Liver (tissue), 9 donors: ENCODE data around the gene ABCA1. TPM values are rescaled to one million over a fixed set of nuclear protein-coding genes. Genes with fewer than 3 reads are reported as not detected.

Experiments used
- DNase-seq: peaks from one replicate; pipeline ENCODE4 v3.0.0-alpha.2; 2017; ENCODE audit warnings: low spot score
- H3K27ac ChIP-seq, 2 donors: one replicate each; pipeline ENCODE4 v1.7.0; 2013; ENCODE audit warnings: inconsistent platforms in 2 of 2, low read length in 2 of 2, control low read depth in 1 of 2, low read depth in 1 of 2, mild to moderate bottlenecking in 1 of 2
- H3K27me3 ChIP-seq, 4 donors: one replicate each; pipeline versions ENCODE4 v1.6.1 to v1.7.0; 2013; ENCODE audit warnings: low read length in 3 of 4, inconsistent platforms in 1 of 4, mild to moderate bottlenecking in 1 of 4, moderate library complexity in 1 of 4; ENCODE audit not compliant: control insufficient read depth in 4 of 4, insufficient read depth in 4 of 4
- H3K36me3 ChIP-seq, 4 donors: one replicate each; pipeline versions ENCODE4 v1.6.1 to v1.7.0; 2013; ENCODE audit warnings: low read length in 3 of 4, mild to moderate bottlenecking in 3 of 4, low read depth in 1 of 4, moderate library complexity in 1 of 4; ENCODE audit not compliant: control insufficient read depth in 4 of 4, insufficient read depth in 3 of 4
- H3K4me1 ChIP-seq, 4 donors: one replicate each; pipeline versions ENCODE4 v1.6.1 to v1.7.0; 2013; ENCODE audit warnings: low read length in 3 of 4, mild to moderate bottlenecking in 3 of 4, moderate library complexity in 1 of 4; ENCODE audit not compliant: control insufficient read depth in 4 of 4, insufficient read depth in 4 of 4
- H3K4me3 ChIP-seq, 3 donors: one replicate each; pipeline versions ENCODE4 v1.6.1 to v1.7.0; 2013; ENCODE audit warnings: low read length in 3 of 3, control low read depth in 1 of 3, low read depth in 1 of 3, mild to moderate bottlenecking in 1 of 3
- H3K9ac ChIP-seq, 2 donors: one replicate each; pipeline ENCODE4 v1.7.0; 2013; ENCODE audit warnings: low read length in 2 of 2, mild to moderate bottlenecking in 2 of 2, moderate library complexity in 2 of 2, control low read depth in 1 of 2, low read depth in 1 of 2
- H3K9me3 ChIP-seq, 4 donors: one replicate each; pipeline versions ENCODE4 v1.6.1 to v1.7.0; 2013; ENCODE audit warnings: low read length in 3 of 4; ENCODE audit not compliant: control insufficient read depth in 4 of 4
- ATF3 ChIP-seq: IDR thresholded peaks from 2 replicates; pipeline ENCODE4 v1.6.1; 2016; ENCODE audit warnings: antibody characterized with exemption
- CTCF ChIP-seq: fragments of 150-350 bp; IDR thresholded peaks from 2 replicates; pipeline ENCODE4 v1.5.1; 2017; ENCODE audit warnings: improper control_type of control experiment, low read depth, low read length; ENCODE audit not compliant: missing input control
- EGR1 ChIP-seq, 2 donors: IDR thresholded peaks; 2 replicates each; pipeline ENCODE4 v1.6.1; 2016 to 2018; ENCODE audit warnings: antibody characterized with exemption in 2 of 2, low read depth in 2 of 2
- FOXA1 ChIP-seq: IDR thresholded peaks from 2 replicates; pipeline ENCODE4 v1.6.1; 2016; ENCODE audit warnings: antibody characterized with exemption
- FOXA2 ChIP-seq: IDR thresholded peaks from 2 replicates; pipeline ENCODE4 v1.6.1; 2016; ENCODE audit warnings: antibody characterized with exemption
- GABPA ChIP-seq, 2 donors: IDR thresholded peaks in 1 of 2; conservative IDR thresholded peaks in 1 of 2; 2 replicates each; pipeline ENCODE4 v1.6.1; 2016; ENCODE audit warnings: antibody characterized with exemption in 2 of 2, mild to moderate bottlenecking in 1 of 2, moderate library complexity in 1 of 2
- HNF4G ChIP-seq: IDR thresholded peaks from 2 replicates; pipeline ENCODE4 v1.6.1; 2016; ENCODE audit warnings: antibody characterized with exemption
- JUND ChIP-seq, 2 donors: IDR thresholded peaks; 2 replicates each; pipeline ENCODE4 v1.6.1; 2016; ENCODE audit warnings: antibody characterized with exemption in 2 of 2
- MAX ChIP-seq: IDR thresholded peaks from 2 replicates; pipeline ENCODE4 v1.6.1; 2016; ENCODE audit warnings: antibody characterized with exemption
- NR2F2 ChIP-seq: IDR thresholded peaks from 2 replicates; pipeline ENCODE4 v1.6.1; 2016; ENCODE audit warnings: antibody characterized with exemption
- RAD21 ChIP-seq, 2 donors: IDR thresholded peaks; 2 replicates each; pipeline ENCODE4 v1.6.1; 2016; ENCODE audit warnings: antibody characterized with exemption in 2 of 2, mild to moderate bottlenecking in 2 of 2
- REST ChIP-seq: IDR thresholded peaks from 2 replicates; pipeline ENCODE4 v1.6.1; 2016; ENCODE audit warnings: antibody characterized with exemption, mild to moderate bottlenecking
- RXRA ChIP-seq, 2 donors: IDR thresholded peaks; 2 replicates each; pipeline ENCODE4 v1.6.1; 2017 to 2018; ENCODE audit warnings: antibody characterized with exemption in 2 of 2, mild to moderate bottlenecking in 1 of 2
- SP1 ChIP-seq: IDR thresholded peaks from 2 replicates; pipeline ENCODE4 v1.6.1; 2018; ENCODE audit warnings: antibody characterized with exemption, mild to moderate bottlenecking
- TAF1 ChIP-seq: conservative IDR thresholded peaks from 2 replicates; pipeline ENCODE4 v1.6.1; 2016; ENCODE audit warnings: antibody characterized with exemption, mild to moderate bottlenecking
- YY1 ChIP-seq: IDR thresholded peaks from 2 replicates; pipeline ENCODE4 v1.6.1; 2016; ENCODE audit warnings: antibody characterized with exemption, mild to moderate bottlenecking
- ZBTB33 ChIP-seq: IDR thresholded peaks from 2 replicates; pipeline ENCODE4 v1.6.1; 2016; ENCODE audit warnings: antibody characterized with exemption
- WGBS: extraction: QIAGEN DNeasy Blood & Tissue Kit; methylation state at CpG from one replicate; pipeline ENCODE4 v1.1.7; 2013; 5-methylcytosine and 5-hydroxymethylcytosine counted together
- polyA plus RNA-seq, 2 donors: library from polyadenylated mRNA; stranded (reverse) in 1 of 2; unstranded in 1 of 2; fragments of 200-250 nt in 1 of 2; fragments of >200 nt in 1 of 2; fragmentation: Nextera tagmentation in 1 of 2; extraction: Ambion mirVana in 1 of 2; gene quantifications; one replicate each; pipeline versions ENCODE4 v1.2.1 to v1.2.3, GENCODE V29; 2013 to 2015
- total RNA-seq, 2 donors: library from RNA; depleted of rRNA; stranded (reverse); fragments of >200 nt; gene quantifications; one replicate each; pipeline ENCODE4 v1.2.3, GENCODE V29; 2014
- donor health status: healthy.
- donor health status: healthy.
- donor health status: healthy.
- donor health status: healthy.
- donor health status: healthy.

Gene ABCA1
- total and polyA plus RNA-seq, 4 donors: 15.4 to 223 (median 62.9) TPM

- H3K27ac ChIP-seq: no peak overlapping the region
- no peaks in the 10 kb centered on the region for H3K9me3 ChIP-seq
- H3K36me3 ChIP-seq: peaks cover 7 to 54% (median 36%) of the 10 kb centered on the region in 4 donors
- H3K4me1 ChIP-seq: peaks cover 4 to 17% (median 15%) of the 10 kb centered on the region in 4 donors
- H3K4me3 ChIP-seq: no peak overlapping the region
- TF ChIP-seq CTCF: no peak
- TF ChIP-seq MAX: no peak
- no peak for TF ChIP-seq JUND (IDR thresholded peaks at IDR 0.05)
- TF ChIP-seq REST: no peak
- no peak for TF ChIP-seq ATF3
- TF ChIP-seq FOXA2: no peak
- TF ChIP-seq HNF4G: no peak
- no peak for TF ChIP-seq YY1
- no peak for TF ChIP-seq FOXA1
- TF ChIP-seq RAD21 (IDR thresholded peaks at IDR 0.05): no peak
- TF ChIP-seq EGR1 (IDR thresholded peaks at IDR 0.05; ENCODE audit: low read depth in 2 of 2): no peak
- no peak for TF ChIP-seq RXRA (IDR thresholded peaks at IDR 0.05)
- no peak for TF ChIP-seq TAF1
- no peak for TF ChIP-seq SP1
- H3K9ac ChIP-seq: no peak overlapping the region
- H3K27me3 ChIP-seq: no peaks in the 10 kb centered on the region
- DNase-seq: no peak
These were observed 78.9 kb downstream of the ABCA1 start for GRCh38 chr9:104849023-104849422.

GRCh38 chr9:104844710-104845109 is 83.2 kb downstream of the ABCA1 start:
- Histone ChIP-seq H3K27me3 (no peaks in the 10 kb centered on the region), H3K4me1 (peaks cover 10 to 46% (median 37%) of the 10 kb centered on the region in 4 donors), H3K9ac (no peak overlapping the region), H3K9me3 (no peaks in the 10 kb centered on the region), H3K27ac (no peak overlapping the region), H3K36me3 (peaks cover 3 to 51% (median 30%) of the 10 kb centered on the region in 4 donors), H3K4me3 (no peak overlapping the region)
- 72% methylated on average over 3 of the region's 3 CpGs for WGBS
- no peak for DNase-seq
- TF ChIP-seq HNF4G (no peak), RAD21 (IDR thresholded peaks at IDR 0.05) (no peak), ZBTB33 (no peak), REST (no peak), SP1 (peak; percentile 13), YY1 (no peak), CTCF (no peak), TAF1 (no peak), GABPA (IDR thresholded peaks at IDR 0.05 in 1 of 2, conservative IDR thresholded peaks at IDR 0.05 in 1 of 2) (no peak), JUND (IDR thresholded peaks at IDR 0.05) (no peak), ATF3 (no peak), EGR1 (IDR thresholded peaks at IDR 0.05; ENCODE audit: low read depth in 2 of 2) (no peak), RXRA (IDR thresholded peaks at IDR 0.05) (peak in 1 of 2 donors; percentile 35), NR2F2 (no peak)
